IMR-90 (cell line): ENCODE results near the gene LMLN. TPM values are rescaled to one million over a fixed set of nuclear protein-coding genes. Genes with fewer than 3 reads are reported as not detected.

Source experiments
- ATAC-seq: fragments of 200-7000 bp; cut with Tn5 transposase; 2 replicates; pipeline ENCODE4 v1.9.1; 2020; ENCODE audit warnings: low read depth, mild to moderate bottlenecking, moderate library complexity
- BruUV-seq: library from RNA; stranded (reverse); fragments of 400-500 nt; replicated peaks from 2 replicates; lab custom pipeline; 2021; lab: Mats Ljungman, UMichigan
- CTCF ChIA-PET: fragments of 300-600 bp; formaldehyde crosslinking; extraction: SDS; loops from one replicate; lab custom pipeline; 2021; ENCODE audit warnings: antibody characterized with exemption; lab: Yijun Ruan, JAX
- POLR2A ChIA-PET: fragments of 300-600 bp; sonication (Branson Sonifier 250); formaldehyde crosslinking; loops from one replicate; lab custom pipeline; 2022; ENCODE audit warnings: antibody characterized with exemption; ENCODE audit not compliant: unreplicated experiment; lab: Charles Lee
- DNase-seq: peaks from one replicate; pipeline ENCODE4 v3.0.0; 2013
- H2AFZ ChIP-seq: replicated peaks from 2 replicates; pipeline ENCODE3; 2013; ENCODE audit warnings: low read length, mild to moderate bottlenecking; ENCODE audit not compliant: poor library complexity
- H2AK5ac ChIP-seq: 2 replicates; pipeline ENCODE4 v1.6.1; 2013; ENCODE audit warnings: low read depth, low read length, inconsistent platforms
- H2AK9ac ChIP-seq: replicated peaks from 2 replicates; pipeline ENCODE3; 2013; ENCODE audit warnings: mild to moderate bottlenecking, low read depth, low read length, moderate library complexity; ENCODE audit not compliant: poor library complexity
- H2BK120ac ChIP-seq: 2 replicates; pipeline ENCODE4 v1.6.1; 2013; ENCODE audit warnings: low read depth, low read length, inconsistent platforms
- H2BK15ac ChIP-seq: 3 replicates; pipeline ENCODE4 v1.6.1; 2013; ENCODE audit warnings: low read depth, low read length, inconsistent platforms
- H2BK20ac ChIP-seq: 2 replicates; pipeline ENCODE4 v1.6.1; 2013; ENCODE audit warnings: low read depth, mild to moderate bottlenecking, inconsistent platforms, low read length, moderate library complexity
- H2BK5ac ChIP-seq: 2 replicates; pipeline ENCODE4 v1.6.1; 2013; ENCODE audit warnings: mild to moderate bottlenecking, low read depth, low read length, inconsistent platforms; ENCODE audit not compliant: poor library complexity, severe bottlenecking
- H3K14ac ChIP-seq: replicated peaks from 2 replicates; pipeline ENCODE4 v1.6.1; 2013; ENCODE audit warnings: low read depth, low read length, inconsistent platforms
- H3K18ac ChIP-seq: 2 replicates; pipeline ENCODE4 v1.6.1; 2013; ENCODE audit warnings: low read depth, low read length, control low read depth
- H3K23ac ChIP-seq: 2 replicates; pipeline ENCODE4 v1.6.1; 2013; ENCODE audit warnings: low read depth, low read length, inconsistent platforms
- H3K27ac ChIP-seq: 2 replicates; pipeline ENCODE4 v1.5.1; 2013; ENCODE audit warnings: mild to moderate bottlenecking, control low read depth, low read length; ENCODE audit not compliant: insufficient read depth
- H3K27me3 ChIP-seq: 2 replicates; pipeline ENCODE4 v1.6.1; 2013; ENCODE audit warnings: low read length; ENCODE audit not compliant: control insufficient read depth, insufficient read depth
- H3K36me3 ChIP-seq: 2 replicates; pipeline ENCODE4 v1.6.1; 2013; ENCODE audit warnings: low read length, mixed read lengths; ENCODE audit not compliant: control insufficient read depth, insufficient read depth
- H3K4ac ChIP-seq: 2 replicates; pipeline ENCODE4 v1.6.1; 2013; ENCODE audit warnings: low read depth, low read length, inconsistent platforms
- H3K4me1 ChIP-seq: 2 replicates; pipeline ENCODE4 v1.6.1; 2013; ENCODE audit warnings: low read length, mixed read lengths; ENCODE audit not compliant: control insufficient read depth, insufficient read depth
- H3K4me2 ChIP-seq: 2 replicates; pipeline ENCODE4 v1.6.1; 2013; ENCODE audit warnings: low read depth, mild to moderate bottlenecking, control low read depth, low read length, moderate library complexity
- H3K4me3 ChIP-seq: 2 replicates; pipeline ENCODE4 v1.5.1; 2013; ENCODE audit warnings: low read depth, mild to moderate bottlenecking, control low read depth, low read length, moderate library complexity; ENCODE audit not compliant: insufficient read depth
- H3K56ac ChIP-seq: 2 replicates; pipeline ENCODE4 v1.6.1; 2013; ENCODE audit warnings: low read length, inconsistent platforms; ENCODE audit not compliant: insufficient read depth; ENCODE audit errors: extremely low read depth
- H3K79me1 ChIP-seq, 2 experiments: 2 replicates each; pipeline ENCODE4 v1.6.1; 2013; ENCODE audit warnings: low read length in 2 of 2, inconsistent platforms in 1 of 2, low read depth in 1 of 2
- H3K9ac ChIP-seq: 2 replicates; pipeline ENCODE4 v1.6.1; 2013; ENCODE audit warnings: low read depth, low read length, control low read depth
- H3K9me1 ChIP-seq: 2 replicates; pipeline ENCODE4 v1.6.1; 2013; ENCODE audit warnings: low read length, inconsistent platforms; ENCODE audit not compliant: insufficient read depth
- H3K9me3 ChIP-seq: 2 replicates; pipeline ENCODE4 v1.6.1; 2013; ENCODE audit warnings: low read length; ENCODE audit not compliant: control insufficient read depth, insufficient read depth
- H4K20me1 ChIP-seq: 2 replicates; pipeline ENCODE4 v1.6.1; 2013; ENCODE audit warnings: low read length, inconsistent platforms; ENCODE audit not compliant: insufficient read depth
- H4K5ac ChIP-seq: 2 replicates; pipeline ENCODE4 v1.6.1; 2013; ENCODE audit warnings: mild to moderate bottlenecking, low read depth, low read length, control low read depth
- H4K8ac ChIP-seq, 2 experiments: 2 replicates each; pipeline ENCODE4 v1.6.1; 2013; ENCODE audit warnings: low read depth in 2 of 2, low read length in 2 of 2, control low read depth in 1 of 2, inconsistent platforms in 1 of 2
- H4K91ac ChIP-seq: 2 replicates; pipeline ENCODE4 v1.6.1; 2013; ENCODE audit warnings: low read depth, low read length, inconsistent platforms; ENCODE audit not compliant: insufficient read depth
- CHD1 ChIP-seq: IDR thresholded peaks from 2 replicates; pipeline ENCODE4 v1.6.1; 2012; ENCODE audit warnings: low read depth, low read length, improper control_type of control experiment
- CTCF ChIP-seq: conservative IDR thresholded peaks from 2 replicates; pipeline ENCODE4 v1.5.1; 2012; ENCODE audit warnings: mild to moderate bottlenecking, low read depth, low read length, improper control_type of control experiment
- FOS ChIP-seq: fragments of 150-350 bp; IDR thresholded peaks from 2 replicates; pipeline ENCODE4 v1.6.1; 2016; ENCODE audit warnings: low read depth, low read length
- MAFK ChIP-seq: IDR thresholded peaks from 2 replicates; pipeline ENCODE4 v1.6.1; 2012; ENCODE audit warnings: low read depth, low read length, improper control_type of control experiment
- MAZ ChIP-seq: IDR thresholded peaks from 2 replicates; pipeline ENCODE4 v1.6.1; 2012; ENCODE audit warnings: low read depth, mild to moderate bottlenecking, low read length, improper control_type of control experiment, moderate library complexity, borderline replicate concordance
- NFE2L2 ChIP-seq: fragments of 150-350 bp; IDR thresholded peaks from 2 replicates; pipeline ENCODE4 v1.6.1; 2016; ENCODE audit warnings: low read depth, mild to moderate bottlenecking, low read length
- RAD21 ChIP-seq: IDR thresholded peaks from 2 replicates; pipeline ENCODE4 v1.6.1; 2012; ENCODE audit warnings: low read length, improper control_type of control experiment
- RCOR1 ChIP-seq: IDR thresholded peaks from 2 replicates; pipeline ENCODE4 v1.6.1; 2012; ENCODE audit warnings: mild to moderate bottlenecking, low read length, improper control_type of control experiment; ENCODE audit not compliant: insufficient replicate concordance
- USF2 ChIP-seq: fragments of 150-350 bp; IDR thresholded peaks from 2 replicates; pipeline ENCODE4 v1.6.1; 2017; ENCODE audit warnings: mild to moderate bottlenecking, antibody characterized with exemption, low read length, low read depth
- WGBS, 2 experiments: methylation state at CpG; one replicate each; pipeline versions ENCODE4 v1.1.5 to v1.1.7; 2013; ENCODE audit warnings: missing lambda C conversion rate in 2 of 2; ENCODE audit not compliant: insufficient read length in 1 of 2; ENCODE audit errors: extremely low coverage in 2 of 2; 5-methylcytosine and 5-hydroxymethylcytosine counted together
- dilution Hi-C: fragments of 300-500 bp; cut with HindIII; formaldehyde crosslinking; loops from one replicate; pipeline ENCODE4 v1.14.3; 2018; ENCODE audit warnings: low sequenced_read_pairs; ENCODE audit not compliant: unreplicated experiment
- in situ Hi-C: fragments of 300-500 bp; cut with MboI; formaldehyde crosslinking; loops from 3 replicates; pipeline ENCODE4 v1.14.3; 2019; ENCODE audit warnings: low sequenced_read_pairs, inconsistent platforms, mixed read lengths
- intact Hi-C: fragments of 100-400 bp; cut with micrococcal nuclease; formaldehyde crosslinking; loops from 2 replicates; pipeline ENCODE4 v1.10.0; 2022
- polyA plus RNA-seq, 3 experiments: library from polyadenylated mRNA; depleted of rRNA; stranded (reverse); fragments of >200 nt; gene quantifications; 2 replicates each; pipeline ENCODE4 v1.2.3, GENCODE V29; 2012; ENCODE audit warnings: low replicate concordance in 1 of 3
- total RNA-seq: library from RNA; depleted of rRNA; stranded (reverse); fragments of >200 nt; gene quantifications from 2 replicates; pipeline ENCODE4 v1.2.3, GENCODE V29; 2012

LMLN gene
- total and polyA plus RNA-seq, 2 of the 4 experiments (the other 2 are of a cell fraction) = 3.3 to 3.9 TPM

DNA sequence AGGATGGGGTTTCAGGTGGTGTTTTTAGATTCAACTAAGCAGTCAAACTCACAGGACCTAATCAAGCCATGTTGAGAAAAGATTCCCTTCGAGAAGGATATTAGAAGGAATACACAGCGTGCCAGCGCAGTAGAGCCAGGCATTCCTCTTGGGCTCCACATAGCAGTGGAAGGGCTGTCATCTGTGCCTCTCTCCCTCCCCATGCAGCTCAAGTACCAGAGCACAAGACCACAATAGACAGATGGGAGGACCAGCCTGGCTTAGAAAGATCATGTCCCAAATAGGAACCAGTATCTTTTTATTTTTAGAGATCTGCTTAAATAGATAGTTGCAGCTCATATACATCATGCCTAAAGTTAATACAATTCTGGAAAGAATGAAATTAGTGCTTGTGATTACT lies 37.9 kb downstream of the LMLN start:
- Histone ChIP-seq H3K79me1 (no peaks in the 10 kb centered on the region), H3K56ac (no peak overlapping the region), H3K18ac (no peak overlapping the region), H3K9me3 (no peaks in the 10 kb centered on the region), H4K5ac (no peak overlapping the region), H3K4me1 (no peaks in the 10 kb centered on the region), H2BK120ac (no peak overlapping the region), H3K9me1 (no peaks in the 10 kb centered on the region), H3K23ac (no peak overlapping the region), H2BK20ac (no peak overlapping the region), H4K8ac (no peak overlapping the region), H3K14ac (no peak overlapping the region), H2AK5ac (no peak overlapping the region), H2AK9ac (no peak overlapping the region), H3K4ac (no peak overlapping the region), H3K4me3 (no peak overlapping the region), H3K27ac (no peak overlapping the region), H2BK5ac (no peak overlapping the region), H3K36me3 (0 out of 2 replicates have a peak, but pooled peaks cover 1% of the 10 kb centered on the region), H2BK15ac (no peak overlapping the region), H4K91ac (no peak overlapping the region), H3K9ac (no peak overlapping the region), H2AFZ (no peak overlapping the region), H3K4me2 (no peak overlapping the region), H4K20me1 (no peaks in the 10 kb centered on the region), H3K27me3 (no peaks in the 10 kb centered on the region)
- ChIA-PET POLR2A (no interaction called here), CTCF (no interaction called here)
- in situ Hi-C loops (no loop called here), intact Hi-C loops (no loop called here), dilution Hi-C loops (no loop called here)
- TF ChIP-seq CHD1 (no peak), MAFK (no peak), RAD21 (no peak), USF2 (no peak), RCOR1 (no peak), CTCF (no peak), NFE2L2 (no peak), MAZ (no peak), FOS (no peak)
- BruUV-seq = no TSS peak
- ATAC-seq = no peak
- no CpG with 5 or more reads among the region's 3 CpGs for WGBS, 2 experiments
- no peak for DNase-seq
